ENCODE results near the gene LMNA. TPM values are rescaled to one million over a fixed set of nuclear protein-coding genes. Genes with fewer than 3 reads are reported as not detected.

The LMNA gene
- total and polyA plus RNA-seq, 10 of the 15 experiments (the other 5 are each of a cell fraction or from before 2014, with no cell fraction given): 0.42 to 334 (median 81.1) TPM

- TF ChIP-seq SMAD5 (IDR thresholded peaks at IDR 0.05; ENCODE audit: low read depth): no peak
- TF ChIP-seq KLF5 (IDR thresholded peaks at IDR 0.05; ENCODE audit: partially characterized antibody): no peak
- TF ChIP-seq RB1 (IDR thresholded peaks at IDR 0.05; ENCODE audit: borderline replicate concordance): no peak
- TF ChIP-seq PML (IDR thresholded peaks at IDR 0.05; ENCODE audit: low read length): no peak
- no peak for TF ChIP-seq NFYB (IDR thresholded peaks at IDR 0.05; ENCODE audit: insufficient read depth, low read depth, low read length)
- TF ChIP-seq HDGF (IDR thresholded peaks at IDR 0.05): no peak
- peak; percentile 60; the same call in 1 of the 2 replicates for TF ChIP-seq DPF2 (IDR thresholded peaks at IDR 0.05)
- no peak for TF ChIP-seq SREBF2 (IDR thresholded peaks at IDR 0.05; ENCODE audit: low read length)
- TF ChIP-seq SMC3 (IDR thresholded peaks at IDR 0.05; ENCODE audit: borderline replicate concordance, low read length): no peak
- no peak for TF ChIP-seq SRF (IDR thresholded peaks at IDR 0.05; ENCODE audit: low read depth in 2 of 2, low read length in 2 of 2)
- no peak for TF ChIP-seq BCL11A (IDR thresholded peaks at IDR 0.05; ENCODE audit: low read depth, low read length)
- TF ChIP-seq MEF2A (IDR thresholded peaks at IDR 0.05; ENCODE audit: insufficient read depth, low read depth, low read length): no peak
- no peak for TF ChIP-seq MAX (IDR thresholded peaks at IDR 0.05; ENCODE audit: low read depth, low read length)
- TF ChIP-seq ETV6 (conservative IDR thresholded peaks at IDR 0.05 in 1 of 2, IDR thresholded peaks at IDR 0.05 in 1 of 2; ENCODE audit: borderline replicate concordance in 1 of 2, low read depth in 1 of 2): peak in 1 of 2 experiments; percentile 68; a peak in 1 of 4 replicates
- TF ChIP-seq IRF5 (IDR thresholded peaks at IDR 0.05; ENCODE audit: borderline replicate concordance): no peak
- TF ChIP-seq RBBP5 (conservative IDR thresholded peaks at IDR 0.05): no peak
- no peak for TF ChIP-seq SKIL (IDR thresholded peaks at IDR 0.05; ENCODE audit: low read depth, poor library complexity, severe bottlenecking)
- TF ChIP-seq STAT1 (conservative IDR thresholded peaks at IDR 0.05): no peak
- no peak for TF ChIP-seq ZBED1 (IDR thresholded peaks at IDR 0.05; ENCODE audit: borderline replicate concordance)
- no peak for TF ChIP-seq ZBTB11 (CRISPR knock-in tag; IDR thresholded peaks at IDR 0.05)
- TF ChIP-seq CTCF (IDR thresholded peaks at IDR 0.05 in 2 of 3, conservative IDR thresholded peaks at IDR 0.05 in 1 of 3; ENCODE audit: control insufficient read depth in 2 of 3, extremely low read depth in 1 of 3, insufficient read depth in 1 of 3, low read depth in 3 of 3, low read length in 3 of 3): peak in 2 of 3 experiments; percentile 10 to 26; a peak in 2 of 6 replicates
- no peak for TF ChIP-seq SIX5 (IDR thresholded peaks at IDR 0.05; ENCODE audit: low read depth, low read length, severe bottlenecking)
Observed at GRCh38 chr1:156119503-156120209, 5.1 kb downstream of the LMNA start (continued).

Data from GM12878 (cell line).